Stomach smooth muscle (tissue), 2 donors: ENCODE results near the gene CELF2.

Source experiments
- H3K27ac ChIP-seq: one replicate; pipeline ENCODE4 v1.7.0; 2013; ENCODE audit warnings: mild to moderate bottlenecking, low read length, inconsistent platforms
- H3K27me3 ChIP-seq, 2 donors: one replicate each; pipeline ENCODE4 v1.7.0; 2013; ENCODE audit warnings: low read length in 2 of 2; ENCODE audit not compliant: insufficient read depth in 2 of 2, control insufficient read depth in 1 of 2
- H3K36me3 ChIP-seq, 2 donors: one replicate each; pipeline ENCODE4 v1.7.0; 2013; ENCODE audit warnings: low read length in 2 of 2; ENCODE audit not compliant: control insufficient read depth in 2 of 2, insufficient read depth in 2 of 2
- H3K4me1 ChIP-seq: one replicate; pipeline ENCODE4 v1.7.0; 2013; ENCODE audit warnings: low read length; ENCODE audit not compliant: control insufficient read depth, insufficient read depth
- H3K4me3 ChIP-seq, 2 donors: one replicate each; pipeline ENCODE4 v1.7.0; 2013; ENCODE audit warnings: low read length in 2 of 2
- H3K9ac ChIP-seq, 2 donors: one replicate each; pipeline ENCODE4 v1.7.0; 2013; ENCODE audit warnings: low read length in 2 of 2, mild to moderate bottlenecking in 1 of 2
- H3K9me3 ChIP-seq, 2 donors: one replicate each; pipeline ENCODE4 v1.7.0; 2013; ENCODE audit warnings: low read length in 2 of 2; ENCODE audit not compliant: control insufficient read depth in 2 of 2
- donor health status: healthy.
- donor health status: Pancreatic carcinoma.

The CELF2 gene

GRCh38 chr10:11276449-11276990 lies 258.8 kb downstream of the CELF2 start:
- H3K9ac ChIP-seq = no peak overlapping the region
- H3K27ac ChIP-seq = no peak overlapping the region
- no peak overlapping the region for H3K4me3 ChIP-seq
- H3K27me3 ChIP-seq = no peaks in the 10 kb centered on the region
- no peaks in the 10 kb centered on the region for H3K9me3 ChIP-seq
- H3K36me3 ChIP-seq = peaks cover 23 to 46% of the 10 kb centered on the region in 2 donors
- peaks cover under 1% of the 10 kb centered on the region for H3K4me1 ChIP-seq

- H3K27me3 ChIP-seq = no peaks in the 10 kb centered on the region
- no peak overlapping the region for H3K9ac ChIP-seq
- H3K27ac ChIP-seq = no peak overlapping the region
- H3K9me3 ChIP-seq = no peaks in the 10 kb centered on the region
- peaks cover 27 to 45% of the 10 kb centered on the region in 2 donors for H3K36me3 ChIP-seq
- H3K4me1 ChIP-seq = no peaks in the 10 kb centered on the region
- H3K4me3 ChIP-seq = no peak overlapping the region
Measured at GRCh38 chr10:11279314-11279713, 261.6 kb downstream of the CELF2 start.

GRCh38 chr10:11280187-11280932 lies 262.7 kb downstream of the CELF2 start:
- Histone ChIP-seq H3K4me3 (no peak overlapping the region), H3K4me1 (no peaks in the 10 kb centered on the region), H3K27me3 (no peaks in the 10 kb centered on the region), H3K27ac (no peak overlapping the region), H3K9me3 (no peaks in the 10 kb centered on the region), H3K36me3 (peaks cover 21 to 43% of the 10 kb centered on the region in 2 donors), H3K9ac (no peak overlapping the region)

DNA sequence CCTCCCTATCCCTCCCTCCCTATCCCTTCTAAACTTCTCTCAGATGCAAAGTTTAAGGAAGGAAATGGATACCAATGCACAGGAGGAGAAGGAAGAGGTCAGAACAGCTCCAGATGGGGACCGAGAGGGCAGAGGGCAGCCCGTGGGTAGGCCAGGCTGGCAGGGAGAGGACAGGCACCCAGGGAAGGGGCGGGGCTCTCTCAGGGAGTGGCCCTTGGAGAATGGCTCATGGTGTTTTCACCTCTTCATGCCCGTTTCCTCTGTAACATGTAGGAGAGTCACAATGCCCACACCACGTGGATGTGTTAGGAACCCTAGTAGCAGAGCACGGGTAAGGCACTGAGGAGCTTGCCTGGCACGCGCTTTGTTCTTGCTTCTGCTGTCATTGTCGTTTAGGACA lies 264.5 kb downstream of the CELF2 start:
- Histone ChIP-seq H3K27me3 (no peaks in the 10 kb centered on the region), H3K4me3 (no peak overlapping the region), H3K27ac (no peak overlapping the region), H3K9ac (no peak overlapping the region), H3K36me3 (peaks cover 27 to 35% of the 10 kb centered on the region in 2 donors), H3K4me1 (no peaks in the 10 kb centered on the region), H3K9me3 (no peaks in the 10 kb centered on the region)

DNA sequence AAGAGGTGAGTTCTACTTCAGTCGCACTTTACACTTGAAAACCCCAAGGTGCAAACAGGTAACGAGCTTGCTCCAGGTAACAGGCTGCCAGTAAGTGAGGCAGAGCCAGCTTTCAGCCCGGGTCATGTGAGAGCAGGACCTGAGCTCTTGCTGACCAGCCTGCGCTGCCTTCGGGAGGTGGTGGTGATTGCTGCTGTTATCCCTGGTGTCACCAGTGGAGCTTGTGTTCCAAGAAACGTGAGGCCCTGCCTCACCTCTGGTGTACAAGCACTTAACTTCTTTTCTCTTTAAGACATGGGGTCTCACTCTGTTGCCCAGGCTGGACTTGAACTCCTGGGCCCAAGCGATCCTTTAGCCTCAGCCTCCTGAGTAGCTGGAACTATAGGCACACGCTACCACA lies 265.0 kb downstream of the CELF2 start:
- peaks cover 27 to 33% of the 10 kb centered on the region in 2 donors for H3K36me3 ChIP-seq
- no peaks in the 10 kb centered on the region for H3K27me3 ChIP-seq
- no peak overlapping the region for H3K4me3 ChIP-seq
- H3K4me1 ChIP-seq = no peaks in the 10 kb centered on the region
- no peak overlapping the region for H3K9ac ChIP-seq
- H3K27ac ChIP-seq = no peak overlapping the region
- H3K9me3 ChIP-seq = no peaks in the 10 kb centered on the region

DNA sequence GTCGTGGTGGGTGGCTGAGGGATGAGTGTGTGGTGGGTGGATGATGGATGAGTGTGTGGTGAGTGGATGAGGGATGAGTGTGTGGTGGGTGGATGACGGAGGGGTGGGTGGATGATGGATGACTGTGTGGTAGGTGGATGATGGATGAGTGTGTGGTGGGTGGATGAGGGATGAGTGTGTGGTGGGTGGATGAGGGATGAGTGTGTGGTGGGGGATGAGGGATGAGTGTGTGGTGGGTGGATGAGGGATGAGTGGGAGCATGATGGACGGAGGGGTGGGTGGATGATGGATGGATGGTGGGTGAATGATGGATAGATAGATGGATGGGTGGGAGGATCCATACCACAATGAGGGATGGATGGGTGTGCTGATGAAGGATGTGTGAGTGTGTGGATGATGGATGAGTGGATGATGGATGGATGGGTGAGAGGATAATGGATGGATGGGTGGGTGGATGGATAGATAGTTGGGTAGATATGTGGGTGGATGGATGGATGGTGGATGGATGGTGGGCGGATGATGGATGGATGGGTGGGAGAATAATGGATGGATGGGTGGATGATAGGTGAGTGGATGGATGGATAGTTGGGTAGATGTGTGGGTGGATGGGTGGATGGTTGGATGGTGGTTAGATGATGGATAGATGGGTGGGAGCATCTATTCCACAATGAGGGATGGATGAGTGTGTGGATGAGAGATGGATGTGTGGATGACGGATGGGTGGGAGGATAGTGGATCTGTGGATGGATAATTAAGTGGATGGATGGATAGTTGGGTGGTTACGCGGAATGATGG lies 266.8 kb downstream of the CELF2 start:
- no peak overlapping the region for H3K4me3 ChIP-seq
- no peaks in the 10 kb centered on the region for H3K27me3 ChIP-seq
- H3K9me3 ChIP-seq = no peaks in the 10 kb centered on the region
- H3K36me3 ChIP-seq = peaks cover 34 to 42% of the 10 kb centered on the region in 2 donors
- H3K27ac ChIP-seq = no peak overlapping the region
- no peak overlapping the region for H3K9ac ChIP-seq
- H3K4me1 ChIP-seq = no peaks in the 10 kb centered on the region

DNA sequence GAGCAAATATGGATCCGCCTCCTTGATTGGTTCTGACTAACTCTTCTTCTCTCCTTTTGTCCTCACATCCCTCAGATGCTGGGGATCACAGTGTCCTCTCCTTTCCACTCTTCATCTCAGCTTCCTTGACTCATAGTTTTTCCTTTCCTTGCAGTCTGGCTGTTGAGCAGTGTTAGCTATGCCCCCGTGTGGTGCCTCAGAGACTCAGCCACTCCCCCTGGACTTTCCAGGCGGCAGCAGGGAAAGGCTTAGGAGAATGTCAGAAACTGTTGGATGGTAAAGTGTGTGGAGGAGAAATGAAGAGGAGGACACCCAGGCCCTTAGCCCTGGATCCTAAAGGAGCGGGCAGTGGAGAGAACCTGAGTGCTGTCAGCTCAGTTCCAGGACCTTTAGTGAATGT lies 267.5 kb downstream of the CELF2 start:
- H3K27ac ChIP-seq = no peak overlapping the region
- H3K9me3 ChIP-seq = no peaks in the 10 kb centered on the region
- peaks cover 34 to 45% of the 10 kb centered on the region in 2 donors for H3K36me3 ChIP-seq
- no peaks in the 10 kb centered on the region for H3K4me1 ChIP-seq
- H3K4me3 ChIP-seq = no peak overlapping the region
- H3K9ac ChIP-seq = no peak overlapping the region
- H3K27me3 ChIP-seq = no peaks in the 10 kb centered on the region

GRCh38 chr10:11286261-11286852 lies 268.7 kb downstream of the CELF2 start:
- peaks cover 33 to 40% of the 10 kb centered on the region in 2 donors for H3K36me3 ChIP-seq
- H3K4me3 ChIP-seq = no peak overlapping the region
- H3K9me3 ChIP-seq = no peaks in the 10 kb centered on the region
- no peak overlapping the region for H3K9ac ChIP-seq
- H3K27me3 ChIP-seq = no peaks in the 10 kb centered on the region
- H3K27ac ChIP-seq = no peak overlapping the region
- no peaks in the 10 kb centered on the region for H3K4me1 ChIP-seq

DNA sequence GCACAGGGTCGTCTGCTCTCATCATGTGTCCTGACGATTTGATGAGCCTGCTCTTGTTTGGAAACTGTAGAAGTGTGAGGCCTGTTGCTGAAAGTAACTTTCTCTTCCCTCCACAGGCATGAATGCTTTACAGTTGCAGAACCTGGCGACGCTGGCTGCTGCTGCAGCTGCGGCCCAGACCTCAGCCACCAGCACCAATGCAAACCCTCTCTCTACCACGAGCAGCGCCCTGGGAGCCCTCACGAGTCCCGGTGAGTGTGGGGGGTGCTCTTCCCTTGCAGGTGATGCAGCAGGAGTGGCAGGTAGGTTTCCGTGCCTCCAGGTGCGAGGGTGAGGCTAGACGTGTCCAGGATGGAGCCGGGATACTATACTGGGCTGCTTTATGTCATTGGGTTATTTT lies 270.6 kb downstream of the CELF2 start:
- H3K27ac ChIP-seq = no peak overlapping the region
- no peaks in the 10 kb centered on the region for H3K9me3 ChIP-seq
- peaks cover 37 to 45% of the 10 kb centered on the region in 2 donors for H3K36me3 ChIP-seq
- H3K4me3 ChIP-seq = no peak overlapping the region
- no peak overlapping the region for H3K9ac ChIP-seq
- H3K4me1 ChIP-seq = no peaks in the 10 kb centered on the region
- H3K27me3 ChIP-seq = no peaks in the 10 kb centered on the region

DNA sequence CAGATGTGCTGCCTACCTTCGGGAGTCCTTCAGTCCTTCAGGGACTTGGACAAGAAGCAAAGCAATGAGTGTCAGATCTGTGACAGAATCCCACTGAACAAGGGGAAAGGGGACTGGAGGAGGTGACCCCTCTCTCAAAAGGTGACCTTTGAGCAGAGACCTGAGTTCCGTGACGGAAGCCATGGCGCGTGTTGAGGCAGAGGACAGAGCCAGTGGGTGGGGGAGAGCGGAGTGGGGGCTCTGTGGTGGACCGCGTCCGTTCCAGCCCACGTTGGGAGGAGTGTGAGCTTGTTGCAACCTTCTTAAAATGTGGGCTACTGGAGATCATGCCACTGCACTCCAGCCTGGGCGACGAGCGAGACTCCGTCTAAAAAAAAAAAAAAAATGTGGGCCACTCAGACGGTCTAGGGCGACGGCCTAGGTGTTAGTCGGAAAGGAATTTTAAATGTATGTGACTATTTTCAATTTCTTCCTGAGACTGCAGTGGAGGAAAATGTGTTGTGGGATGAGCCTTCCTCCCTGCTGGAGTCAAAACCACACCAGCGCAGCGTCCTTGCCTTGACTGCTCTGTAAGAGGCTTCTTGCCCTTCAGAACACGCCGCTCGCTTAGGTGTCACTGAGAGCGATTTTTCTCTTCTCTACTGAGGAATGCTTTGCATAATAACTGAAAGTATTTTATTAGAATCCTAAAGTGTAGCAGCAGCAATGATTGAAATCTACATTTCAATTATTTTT lies 272.7 kb downstream of the CELF2 start:
- Histone ChIP-seq H3K27ac (no peak overlapping the region), H3K36me3 (peaks cover 44 to 50% of the 10 kb centered on the region in 2 donors), H3K4me3 (no peak overlapping the region), H3K27me3 (no peaks in the 10 kb centered on the region), H3K9ac (no peak overlapping the region), H3K9me3 (no peaks in the 10 kb centered on the region), H3K4me1 (no peaks in the 10 kb centered on the region)
